HG02943 (cell line): Measurements from ENCODE around the gene ASB9.
"Not testable (repeated sequence)": the region's sequence is repeated elsewhere in the genome, so short reads cannot be mapped to it uniquely, and the experiment has no call there.

Experiments
- ATAC-seq: cut with Tn5 transposase; IDR thresholded peaks from one replicate; pipeline ENCODE4 v1.9.1; 2021; ENCODE audit warnings: mild to moderate bottlenecking, low read depth, moderate library complexity; ENCODE audit not compliant: unreplicated experiment

Gene ASB9, protein sequence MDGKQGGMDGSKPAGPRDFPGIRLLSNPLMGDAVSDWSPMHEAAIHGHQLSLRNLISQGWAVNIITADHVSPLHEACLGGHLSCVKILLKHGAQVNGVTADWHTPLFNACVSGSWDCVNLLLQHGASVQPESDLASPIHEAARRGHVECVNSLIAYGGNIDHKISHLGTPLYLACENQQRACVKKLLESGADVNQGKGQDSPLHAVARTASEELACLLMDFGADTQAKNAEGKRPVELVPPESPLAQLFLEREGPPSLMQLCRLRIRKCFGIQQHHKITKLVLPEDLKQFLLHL

DNA sequence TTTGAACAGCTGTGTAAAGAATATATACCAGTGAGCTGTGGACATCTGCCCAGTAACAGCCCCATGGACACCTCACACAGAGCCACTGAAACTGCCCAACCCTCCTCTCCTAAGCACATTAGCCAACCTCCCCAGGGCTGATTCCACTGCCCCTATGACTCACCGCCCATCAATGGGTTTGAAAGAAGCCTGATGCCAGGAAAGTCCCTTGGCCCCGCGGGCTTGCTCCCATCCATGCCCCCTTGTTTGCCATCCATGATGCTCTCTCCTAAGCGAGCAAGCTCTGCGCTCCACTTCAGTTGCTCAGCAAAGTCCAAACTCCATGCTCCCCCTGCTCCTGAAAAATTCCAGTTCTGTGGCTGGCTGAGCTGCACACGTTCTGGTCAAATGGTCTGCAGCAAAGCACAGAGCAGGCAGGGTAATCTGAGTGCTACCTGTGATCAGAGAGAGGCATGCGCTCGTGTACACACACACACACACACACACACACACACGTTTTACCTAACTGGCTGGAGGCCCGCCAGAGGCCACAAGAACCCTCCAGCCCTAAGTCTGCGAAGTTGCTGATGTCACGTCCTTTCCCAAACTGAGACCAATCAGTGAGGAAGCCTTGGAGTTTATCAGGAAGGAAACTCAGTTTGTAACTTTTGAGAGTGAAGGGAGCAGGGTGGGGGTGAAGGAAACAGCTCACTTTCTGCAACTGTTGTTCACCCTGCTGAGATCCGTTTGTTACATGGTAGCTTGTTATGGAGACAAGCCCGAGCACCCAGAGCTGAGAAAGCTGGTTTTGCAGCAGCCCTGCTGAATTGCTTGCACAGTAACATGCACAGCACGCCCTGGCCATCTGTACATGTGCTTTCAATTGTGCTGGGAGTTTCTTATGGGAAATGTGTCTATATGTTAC, at the start of gene ASB9:
TSS of gene ASB9 (minus strand) at position 466 of the 904 bp plus-strand sequence. CDS start at position 257, 209 bp downstream.
- ATAC-seq = peak; percentile 57

DNA sequence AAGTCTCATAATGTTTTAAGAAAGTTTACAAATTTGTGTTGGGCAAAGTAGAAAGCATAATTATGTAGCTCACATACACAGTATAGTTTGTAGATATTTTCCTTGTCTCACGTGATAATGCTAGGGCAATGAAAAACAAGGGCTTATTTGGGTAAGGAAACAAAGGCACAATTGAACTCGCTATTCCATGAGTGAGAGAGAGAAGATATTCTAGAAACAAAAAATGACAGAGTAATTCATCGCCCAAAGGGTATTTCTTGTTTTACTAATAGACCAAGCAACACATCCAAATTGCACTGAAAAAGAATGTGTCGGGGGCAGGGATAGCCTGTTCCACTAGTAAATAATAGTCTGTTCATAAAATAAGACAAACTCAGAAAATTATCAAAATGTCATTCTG, 49.2 kb upstream of the ASB9 start:
- no peak for ATAC-seq

GRCh38 chrX:15315509-15315908, 45.6 kb upstream of the ASB9 start, which contains the start of gene ASB11:
ASB11 (minus strand) TSS chrX:15315640; CDS start chrX:15315605, 35 bp downstream.
- ATAC-seq = no peak

GRCh38 chrX:15314472-15314871, 44.6 kb upstream of the ASB9 start:
- ATAC-seq = no peak

- ATAC-seq = no peak
Measured at GRCh38 chrX:15311119-15311518, 41.2 kb upstream of the ASB9 start.

DNA sequence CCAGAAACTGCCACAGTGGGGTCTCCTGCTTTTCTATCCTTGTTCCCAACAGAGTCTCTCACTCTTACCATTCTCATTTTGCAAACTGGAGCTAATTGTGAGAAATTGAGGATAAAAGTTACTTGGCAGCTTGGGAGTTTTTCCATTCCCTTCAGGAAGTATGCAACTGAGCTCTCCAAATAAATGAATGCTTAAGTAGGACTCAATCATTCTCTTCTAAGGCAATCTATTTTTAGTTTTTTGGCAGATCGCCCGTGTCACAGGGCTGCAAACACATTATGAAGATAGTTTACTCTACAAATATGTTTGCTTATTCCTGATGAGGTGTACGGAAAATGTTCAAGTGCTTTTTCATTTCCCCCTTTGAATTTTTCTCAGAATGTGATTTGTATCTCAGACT, 40.2 kb upstream of the ASB9 start:
- no peak for ATAC-seq

DNA sequence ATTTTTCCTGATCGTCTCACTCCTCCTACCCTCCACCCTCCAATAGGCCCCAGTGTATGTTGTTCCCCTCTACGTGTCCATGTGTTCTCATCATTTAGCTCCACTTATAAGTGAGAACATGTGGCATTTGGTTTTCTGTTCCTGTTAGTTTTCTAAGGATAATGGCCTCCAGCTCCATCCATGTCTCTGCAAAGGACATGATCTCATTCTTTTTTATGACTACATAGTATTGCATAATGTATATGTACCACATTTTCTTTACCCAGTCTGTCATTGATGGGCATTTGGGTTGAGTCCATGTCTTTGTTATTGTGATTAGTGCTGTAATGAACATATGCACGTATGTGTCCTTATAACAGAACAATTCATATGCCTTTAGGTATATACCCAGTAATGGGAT, 36.0 kb upstream of the ASB9 start:
- not testable (repeated sequence) for ATAC-seq

- no peak for ATAC-seq
Measured at GRCh38 chrX:15301924-15302323, 32.0 kb upstream of the ASB9 start.

DNA sequence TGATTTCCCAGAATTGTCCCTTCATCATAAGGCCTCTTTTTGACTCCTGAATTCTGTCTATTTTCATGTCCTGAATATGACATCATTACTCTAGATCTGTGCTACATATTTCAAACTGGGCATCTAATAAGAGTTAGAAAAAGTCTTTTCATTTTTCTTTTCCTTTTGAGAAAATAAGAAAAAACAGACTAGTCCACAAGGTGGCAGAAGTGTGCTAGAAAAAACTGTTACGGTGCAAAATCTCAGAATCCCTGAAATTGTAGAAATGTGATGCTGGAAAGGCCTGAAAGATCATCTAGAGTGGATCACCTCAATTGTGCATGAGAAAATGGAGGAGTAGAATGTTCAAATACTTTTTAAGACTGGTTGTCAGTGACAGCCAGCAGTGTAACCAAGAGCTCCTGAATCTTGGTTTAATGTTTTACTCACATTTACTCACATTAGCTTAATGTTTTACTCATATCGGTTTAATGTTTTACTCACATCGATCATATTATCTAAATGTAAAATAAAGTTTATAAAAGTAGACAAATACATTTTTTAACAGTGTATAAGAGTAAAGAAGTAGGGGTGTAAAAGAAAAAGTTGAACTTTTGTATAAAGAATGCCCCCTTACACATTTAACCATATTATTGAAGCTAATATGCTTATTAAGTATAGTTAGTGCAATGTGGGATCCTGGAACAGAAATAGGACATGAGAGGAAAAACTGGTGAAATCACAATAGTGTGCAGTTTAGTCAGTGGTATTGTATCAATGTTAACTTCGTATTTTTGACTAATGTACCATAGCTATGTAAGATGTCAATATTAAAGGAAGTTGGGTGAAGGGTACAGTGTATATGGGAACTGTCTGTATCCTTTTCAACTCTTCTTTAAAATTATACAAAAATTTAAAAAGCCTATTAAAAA, 30.3 kb upstream of the ASB9 start:
- no peak for ATAC-seq

DNA sequence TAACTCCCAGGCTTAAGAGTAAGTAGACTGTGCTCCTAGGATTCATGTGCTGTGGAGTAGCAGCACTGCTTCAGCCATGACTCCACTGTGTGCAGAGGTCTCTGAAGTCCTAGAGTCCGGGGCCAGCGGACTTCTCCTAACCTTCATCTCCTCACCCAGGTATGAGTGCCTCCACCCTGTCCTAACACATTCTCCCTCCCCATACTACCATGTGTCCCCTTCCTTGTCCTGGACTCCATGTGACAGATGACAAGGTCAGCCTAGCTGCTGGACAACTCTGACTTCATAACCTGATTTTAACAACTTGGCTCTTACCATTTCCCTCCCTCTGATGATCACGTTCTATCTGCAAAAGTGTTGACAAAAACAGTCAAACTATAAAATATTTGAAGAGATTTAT, 28.9 kb upstream of the ASB9 start:
- ATAC-seq = no peak

- ATAC-seq = no peak
Measured at GRCh38 chrX:15298201-15298600, 28.3 kb upstream of the ASB9 start.

DNA sequence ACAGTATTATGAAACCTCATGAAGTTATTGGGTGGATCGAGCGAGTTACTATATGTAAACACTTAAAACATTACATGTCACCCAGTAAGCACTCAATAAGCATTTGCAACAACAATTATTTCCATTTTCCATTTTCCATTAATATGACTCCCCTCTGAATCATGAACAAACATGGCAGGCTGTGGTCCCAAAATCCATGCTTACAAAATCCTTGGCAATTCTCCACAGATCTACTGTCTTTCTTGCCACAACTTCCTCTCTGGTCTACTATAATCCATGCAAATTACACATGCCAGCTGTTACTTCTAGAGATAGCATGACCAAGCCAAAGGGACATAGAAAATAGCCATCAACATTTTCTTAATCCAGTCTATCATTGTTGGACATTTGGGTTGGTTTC, 23.6 kb upstream of the ASB9 start:
- ATAC-seq = no peak

- no peak for ATAC-seq
Measured at GRCh38 chrX:15292861-15293260, 23.0 kb upstream of the ASB9 start.

DNA sequence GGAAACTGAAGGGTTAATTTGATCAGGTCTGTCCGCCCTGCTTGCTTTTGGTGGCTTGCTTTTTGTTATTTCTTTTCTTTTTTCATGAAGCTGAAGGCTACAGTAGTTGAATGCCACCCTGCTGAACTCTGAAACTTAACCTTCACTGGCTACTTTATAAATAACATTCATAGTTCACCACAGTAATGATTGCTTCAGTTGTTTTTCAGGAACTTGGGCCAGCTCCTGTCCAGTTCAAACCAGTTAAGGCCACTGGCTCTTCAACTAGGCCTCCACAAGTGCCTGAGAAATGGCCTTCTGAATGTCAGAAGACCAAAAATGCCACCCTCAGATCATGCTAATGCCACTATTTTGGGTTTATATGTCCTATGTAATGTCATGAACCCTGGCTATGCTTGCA, 7.7 kb upstream of the ASB9 start:
- ATAC-seq = no peak

DNA sequence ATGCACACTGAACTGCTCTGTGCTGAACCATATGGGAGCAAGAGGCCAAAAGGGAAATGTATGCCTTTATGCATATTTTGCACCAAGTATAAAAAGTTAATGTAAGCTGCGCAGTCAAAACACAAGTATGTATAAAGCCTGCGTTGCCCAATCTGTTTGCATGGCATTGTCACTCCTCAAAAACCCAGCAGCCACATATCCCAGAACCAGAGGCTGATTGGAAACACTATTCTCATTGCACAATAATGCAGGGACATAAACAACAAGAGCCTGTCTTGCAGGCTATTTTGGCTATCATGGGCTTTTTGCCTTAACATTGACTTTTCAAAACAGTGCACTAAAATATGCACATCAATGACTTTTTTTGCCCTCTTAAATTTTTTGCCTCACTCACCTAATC, 5.1 kb upstream of the ASB9 start:
- no peak for ATAC-seq

DNA sequence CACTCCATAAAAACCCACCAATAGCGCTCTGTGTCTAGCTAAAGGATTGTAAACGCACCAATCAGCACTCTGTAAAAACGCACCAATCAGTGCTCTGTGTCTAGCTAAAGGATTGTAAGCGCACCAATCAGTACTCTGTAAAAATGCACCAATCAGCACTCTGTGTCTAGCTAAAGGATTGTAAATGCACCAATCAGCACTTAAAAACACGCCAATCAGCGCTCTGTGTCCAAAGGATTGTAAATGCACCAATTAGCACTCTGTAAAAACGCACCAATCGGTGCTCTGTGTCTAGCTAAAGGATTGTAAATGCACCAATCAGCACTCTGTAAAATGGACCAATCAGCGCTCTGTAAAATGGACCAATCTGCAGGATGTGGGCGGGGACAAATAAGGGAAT, 3.4 kb upstream of the ASB9 start:
- not testable (repeated sequence) for ATAC-seq

DNA sequence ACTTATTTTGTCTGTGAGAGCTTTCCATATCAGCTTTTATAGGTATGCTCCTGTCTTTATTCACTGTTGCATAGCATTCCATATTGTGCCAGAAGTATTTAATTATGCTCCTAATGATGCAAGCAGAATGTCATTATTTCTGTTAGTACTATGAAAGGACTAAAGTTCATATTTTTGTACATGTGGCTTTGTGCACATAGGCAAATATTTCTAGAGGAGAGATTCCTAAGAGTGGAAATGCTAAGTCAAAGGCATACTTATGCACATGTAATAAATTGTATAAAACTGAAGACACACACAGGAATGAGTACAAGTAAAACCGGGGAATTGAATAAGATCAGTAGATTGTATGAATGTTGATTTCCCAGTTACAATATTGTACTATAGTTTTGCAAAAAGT, 1.9 kb upstream of the ASB9 start:
- no peak for ATAC-seq

DNA sequence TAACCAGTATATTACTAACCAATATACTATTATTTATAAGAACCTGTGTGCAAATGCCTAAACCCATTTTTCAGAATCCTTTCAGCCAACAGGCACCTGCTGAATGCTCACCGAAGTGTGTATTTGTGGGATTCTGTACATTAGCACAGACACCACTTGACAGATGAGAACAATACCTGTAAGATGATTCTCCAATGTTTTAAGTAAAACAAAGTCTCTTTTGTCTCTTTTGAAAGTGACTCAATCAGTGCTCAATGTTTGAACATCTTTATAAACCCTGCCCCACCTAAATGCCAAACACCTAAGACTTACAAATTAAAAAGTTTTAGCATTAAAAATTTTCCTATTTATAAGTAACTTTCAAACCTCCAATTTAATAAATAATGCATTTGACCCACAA, 763 bp downstream of the ASB9 start:
- ATAC-seq = no peak

DNA sequence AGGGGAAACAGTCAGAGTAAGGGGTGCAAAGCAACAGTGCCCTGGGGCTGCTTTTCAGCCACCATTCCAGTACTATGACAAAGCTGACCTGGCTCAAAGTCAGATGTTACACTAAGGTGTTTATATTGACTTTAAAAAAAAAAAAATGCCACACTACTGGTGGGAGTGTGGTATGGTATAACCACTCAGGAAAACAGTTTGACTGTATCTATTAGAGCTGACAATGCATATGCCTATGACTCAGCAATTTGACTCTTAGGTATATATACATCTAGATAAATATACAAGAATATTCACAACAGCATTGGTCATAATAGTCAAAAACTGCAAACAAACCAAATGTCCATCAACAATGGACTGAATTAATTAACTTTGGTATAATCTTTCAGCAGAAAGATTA, 15.0 kb downstream of the ASB9 start:
- no peak for ATAC-seq

- ATAC-seq = no peak
Measured at GRCh38 chrX:15245896-15246295, 24.0 kb downstream of the ASB9 start.

DNA sequence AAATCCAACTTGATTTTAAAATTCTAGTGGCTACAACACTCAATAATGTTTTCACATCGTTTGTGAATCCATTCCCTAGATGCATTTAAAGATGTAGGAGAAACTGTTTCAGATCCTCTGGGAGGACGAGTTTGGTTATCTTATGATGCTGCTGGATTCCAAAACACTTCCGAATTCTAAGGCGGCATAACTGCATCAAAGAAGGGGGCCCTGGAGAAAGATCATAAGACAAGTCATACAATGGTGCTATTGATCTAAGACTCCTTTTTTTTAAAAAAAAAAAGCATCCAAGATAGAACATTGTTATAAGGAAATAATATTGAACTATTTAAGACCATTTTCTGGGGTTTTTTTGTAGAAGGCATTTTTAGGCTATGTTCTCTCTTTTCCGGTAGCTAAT, 25.5 kb downstream of the ASB9 start:
- no peak for ATAC-seq
